OCI-LY7 (cell line): ENCODE results near the gene TSPAN10.

Source experiments
- EZH2phosphoT487 ChIP-seq: fragments of 200-600 bp; sonication (generic); IDR thresholded peaks from 2 replicates; pipeline ENCODE4 v1.6.1; 2018; ENCODE audit warnings: low read depth, borderline replicate concordance, mild to moderate bottlenecking, mixed run types, antibody characterized with exemption, low read length, moderate library complexity, mixed read lengths
- TF ChIP-seq, protein P1 (sequence below): fragments of 200-600 bp; sonication (generic); conservative IDR thresholded peaks from 2 replicates; pipeline ENCODE4 v1.5.1; 2014; ENCODE audit warnings: mild to moderate bottlenecking, antibody characterized with exemption, low read length, moderate library complexity, mixed read lengths

- TF ChIP-seq, protein P1, sequence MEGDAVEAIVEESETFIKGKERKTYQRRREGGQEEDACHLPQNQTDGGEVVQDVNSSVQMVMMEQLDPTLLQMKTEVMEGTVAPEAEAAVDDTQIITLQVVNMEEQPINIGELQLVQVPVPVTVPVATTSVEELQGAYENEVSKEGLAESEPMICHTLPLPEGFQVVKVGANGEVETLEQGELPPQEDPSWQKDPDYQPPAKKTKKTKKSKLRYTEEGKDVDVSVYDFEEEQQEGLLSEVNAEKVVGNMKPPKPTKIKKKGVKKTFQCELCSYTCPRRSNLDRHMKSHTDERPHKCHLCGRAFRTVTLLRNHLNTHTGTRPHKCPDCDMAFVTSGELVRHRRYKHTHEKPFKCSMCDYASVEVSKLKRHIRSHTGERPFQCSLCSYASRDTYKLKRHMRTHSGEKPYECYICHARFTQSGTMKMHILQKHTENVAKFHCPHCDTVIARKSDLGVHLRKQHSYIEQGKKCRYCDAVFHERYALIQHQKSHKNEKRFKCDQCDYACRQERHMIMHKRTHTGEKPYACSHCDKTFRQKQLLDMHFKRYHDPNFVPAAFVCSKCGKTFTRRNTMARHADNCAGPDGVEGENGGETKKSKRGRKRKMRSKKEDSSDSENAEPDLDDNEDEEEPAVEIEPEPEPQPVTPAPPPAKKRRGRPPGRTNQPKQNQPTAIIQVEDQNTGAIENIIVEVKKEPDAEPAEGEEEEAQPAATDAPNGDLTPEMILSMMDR = no peak
- TF ChIP-seq EZH2phosphoT487 = no peak
Measured at GRCh38 chr17:81608605-81609004, 28.4 kb upstream of the TSPAN10 start.
